Activated B cell treated with CpG ODN at 0.5 μM for 24 hours (primary cell): ENCODE results near the gene GALNT16. TPM values are rescaled to one million over a fixed set of nuclear protein-coding genes. Genes with fewer than 3 reads are reported as not detected.

ENCODE experiments used
- ATAC-seq: fragments of 200-7000 bp; cut with Tn5 transposase; one replicate; pipeline ENCODE4 v1.10.0; 2021; ENCODE audit warnings: low read depth, mild to moderate bottlenecking, moderate library complexity
- CTCF ChIA-PET: fragments of 350-600 bp; sonication (Branson Sonifier 250); formaldehyde crosslinking; loops from one replicate; lab custom pipeline; 2021; ENCODE audit warnings: antibody characterized with exemption; lab: Charles Lee
- POLR2A ChIA-PET: fragments of 350-600 bp; sonication (Branson Sonifier 250); formaldehyde crosslinking; loops from one replicate; lab custom pipeline; 2021; ENCODE audit warnings: antibody characterized with exemption; lab: Charles Lee
- DNase-seq: peaks from one replicate; pipeline ENCODE4 v3.0.0; 2022
- H3K27ac Mint-ChIP-seq: one replicate; pipeline ENCODE4 v1.8.0; 2020; ENCODE audit warnings: mixed read lengths
- H3K27me3 Mint-ChIP-seq: one replicate; pipeline ENCODE4 v1.8.0; 2021; ENCODE audit warnings: mixed read lengths
- H3K36me3 Mint-ChIP-seq: one replicate; pipeline ENCODE4 v1.8.0; 2021; ENCODE audit warnings: low read depth, mixed read lengths
- H3K4me1 Mint-ChIP-seq: one replicate; pipeline ENCODE4 v1.8.0; 2021; ENCODE audit warnings: mixed read lengths
- H3K4me3 Mint-ChIP-seq: one replicate; pipeline ENCODE4 v1.8.0; 2020; ENCODE audit warnings: mild to moderate bottlenecking, mixed read lengths
- H3K9me3 Mint-ChIP-seq: one replicate; pipeline ENCODE4 v1.8.0; 2020; ENCODE audit warnings: mixed read lengths
- CTCF ChIP-seq: fragments of 200-600 bp; IDR thresholded peaks from one replicate; pipeline ENCODE4 v1.8.0; 2022; ENCODE audit warnings: antibody characterized with exemption, mild to moderate bottlenecking
- intact Hi-C: fragments of 100-400 bp; cut with micrococcal nuclease; formaldehyde crosslinking; loops from one replicate; pipeline ENCODE4 v1.15.1; 2024
- total RNA-seq: library from RNA; stranded (reverse); gene quantifications from 2 replicates; pipeline ENCODE4 v1.2.3, GENCODE V29; 2022

GALNT16 gene
- total RNA-seq, 1 donor from 2014 or later: 1.2 TPM

GRCh38 chr14:69291396-69291795 is 31.4 kb downstream of the GALNT16 start:
- no peaks in the 10 kb centered on the region for H3K4me1 Mint-ChIP-seq
- no peak overlapping the region for H3K27ac Mint-ChIP-seq
- intact Hi-C loops: no loop called here
- H3K27me3 Mint-ChIP-seq: peaks cover 13% of the 10 kb centered on the region
- DNase-seq (no peak), ATAC-seq (no peak)
- TF ChIP-seq CTCF: no peak
- H3K4me3 Mint-ChIP-seq: no peak overlapping the region
- no peaks in the 10 kb centered on the region for H3K36me3 Mint-ChIP-seq
- CTCF ChIA-PET: no interaction called here
- POLR2A ChIA-PET: no interaction called here
- H3K9me3 Mint-ChIP-seq: no peaks in the 10 kb centered on the region

- Mint-ChIP-seq H3K4me1 (no peaks in the 10 kb centered on the region), H3K27me3 (peaks cover 10% of the 10 kb centered on the region), H3K36me3 (no peaks in the 10 kb centered on the region), H3K27ac (no peak overlapping the region), H3K9me3 (no peaks in the 10 kb centered on the region), H3K4me3 (no peak overlapping the region)
- intact Hi-C loops: no loop called here
- DNase-seq (no peak), ATAC-seq (no peak)
- no peak for TF ChIP-seq CTCF
- ChIA-PET POLR2A (no interaction called here), CTCF (no interaction called here)
Measured at GRCh38 chr14:69291891-69292561, 32.1 kb downstream of the GALNT16 start.

GRCh38 chr14:69298131-69299071 is 38.4 kb downstream of the GALNT16 start:
- DNase-seq: no peak
- ChIA-PET CTCF (interaction anchor here (1.4 kb wide), 1 partner anchor 161 kb away, joined by 5 read pairs; no protein-coding TSS in a partner anchor), POLR2A (no interaction called here)
- no peak for TF ChIP-seq CTCF
- Mint-ChIP-seq H3K27ac (no peak overlapping the region), H3K27me3 (peaks cover 13% of the 10 kb centered on the region), H3K4me3 (no peak overlapping the region), H3K36me3 (no peaks in the 10 kb centered on the region), H3K9me3 (no peaks in the 10 kb centered on the region), H3K4me1 (no peaks in the 10 kb centered on the region)
- ATAC-seq: no peak
- intact Hi-C loops: no loop called here

- CTCF ChIA-PET: interaction anchor here (1.4 kb wide), 1 partner anchor 160 kb away, joined by 5 read pairs; no protein-coding TSS in a partner anchor
- no peak for TF ChIP-seq CTCF
- intact Hi-C loops: no loop called here
- no peaks in the 10 kb centered on the region for H3K36me3 Mint-ChIP-seq
- no peak overlapping the region for H3K4me3 Mint-ChIP-seq
- no peak for ATAC-seq
- POLR2A ChIA-PET: no interaction called here
- DNase-seq: no peak
- H3K4me1 Mint-ChIP-seq: no peaks in the 10 kb centered on the region
- H3K27ac Mint-ChIP-seq: no peak overlapping the region
- H3K27me3 Mint-ChIP-seq: peaks cover 10% of the 10 kb centered on the region
- H3K9me3 Mint-ChIP-seq: no peaks in the 10 kb centered on the region
Measured at GRCh38 chr14:69299286-69300035, 39.5 kb downstream of the GALNT16 start.
